Lung (tissue), 12 donors: ENCODE results near the gene MBIP. TPM values are rescaled to one million over a fixed set of nuclear protein-coding genes. Genes with fewer than 3 reads are reported as not detected.

Experiments used
- ATAC-seq: fragments of 200-7000 bp; cut with Tn5 transposase; one replicate; pipeline ENCODE4 v1.9.1; 2020; ENCODE audit warnings: moderate number of reproducible peaks; ENCODE audit not compliant: insufficient read depth, low FRiP score
- DNase-seq, 3 donors: peaks; one replicate each; pipeline ENCODE4 v3.0.0-alpha.2; 2013 to 2017
- H3K27ac ChIP-seq, 2 donors: one replicate each; pipeline ENCODE4 v1.5.1; 2013; ENCODE audit warnings: mild to moderate bottlenecking in 2 of 2, moderate library complexity in 2 of 2, control low read depth in 1 of 2, inconsistent platforms in 1 of 2, low read depth in 1 of 2, low read length in 1 of 2
- H3K27me3 ChIP-seq, 3 donors: one replicate each; pipeline ENCODE4 v1.5.1; 2013; ENCODE audit warnings: low read length in 2 of 3; ENCODE audit not compliant: control insufficient read depth in 3 of 3, insufficient read depth in 3 of 3
- H3K36me3 ChIP-seq, 4 donors: one replicate each; pipeline ENCODE4 v1.5.1; 2013; ENCODE audit warnings: low read length in 4 of 4, mild to moderate bottlenecking in 1 of 4, moderate library complexity in 1 of 4; ENCODE audit not compliant: control insufficient read depth in 4 of 4, insufficient read depth in 4 of 4
- H3K4me1 ChIP-seq, 5 donors: one replicate each; pipeline ENCODE4 v1.5.1; 2013; ENCODE audit warnings: low read length in 5 of 5, mild to moderate bottlenecking in 2 of 5, moderate library complexity in 1 of 5; ENCODE audit not compliant: control insufficient read depth in 5 of 5, insufficient read depth in 5 of 5
- H3K4me3 ChIP-seq: one replicate; pipeline ENCODE4 v1.5.1; 2013; ENCODE audit warnings: mild to moderate bottlenecking, control low read depth, moderate library complexity
- H3K9ac ChIP-seq, 2 donors: one replicate each; pipeline ENCODE4 v1.5.1; 2013; ENCODE audit warnings: low read length in 2 of 2, control low read depth in 1 of 2; ENCODE audit not compliant: insufficient read depth in 1 of 2
- H3K9me3 ChIP-seq, 4 donors: one replicate each; pipeline ENCODE4 v1.5.1; 2013; ENCODE audit warnings: low read length in 3 of 4, mild to moderate bottlenecking in 1 of 4, moderate library complexity in 1 of 4; ENCODE audit not compliant: control insufficient read depth in 4 of 4, insufficient read depth in 3 of 4
- CTCF ChIP-seq: IDR thresholded peaks from 2 replicates; pipeline ENCODE4 v1.5.1; 2012; ENCODE audit warnings: mild to moderate bottlenecking; ENCODE audit errors: control extremely low read depth, extremely low read depth
- WGBS, 2 donors: extraction: QIAGEN DNeasy Blood & Tissue Kit; methylation state at CpG; one replicate each; pipeline ENCODE4 v1.1.7; 2013; 5-methylcytosine and 5-hydroxymethylcytosine counted together
- polyA plus RNA-seq, 2 donors: library from polyadenylated mRNA; stranded (reverse); fragments of 200-250 nt; gene quantifications; one replicate each; pipeline ENCODE4 v1.2.1, GENCODE V29; 2013
- total RNA-seq, 2 donors: library from RNA; depleted of rRNA in 1 of 2; stranded (reverse); fragments of >200 nt in 1 of 2; gene quantifications; one replicate each; pipeline ENCODE4 v1.2.1, GENCODE V29; 2014 to 2021
- donor health status: control.
- donor health status: control.
- donor health status: Bipolar disorder and iron deficiency.
- donor health status: healthy.
- donor health status: DM: yes; HTN: yes; CAD: no.

Gene MBIP
- total and polyA plus RNA-seq, 4 donors = 32.5 to 484 (median 84.3) TPM

- Histone ChIP-seq H3K4me1 (no peaks in the 10 kb centered on the region), H3K4me3 (no peak overlapping the region), H3K27me3 (no peaks in the 10 kb centered on the region), H3K9ac (no peak overlapping the region), H3K9me3 (no peaks in the 10 kb centered on the region), H3K36me3 (peaks cover 5 to 26% (median 20%) of the 10 kb centered on the region in 4 donors), H3K27ac (no peak overlapping the region)
- WGBS, 2 donors = 90 to 94% methylated on average over 4 of the region's 4 CpGs
- DNase-seq (no peak), ATAC-seq (no peak)
- no peak for TF ChIP-seq CTCF
Observed at GRCh38 chr14:36294543-36294942, 25.9 kb downstream of the MBIP start.

- no peak for TF ChIP-seq CTCF
- Histone ChIP-seq H3K27ac (no peak overlapping the region), H3K27me3 (no peaks in the 10 kb centered on the region), H3K36me3 (peaks cover 5 to 21% (median 19%) of the 10 kb centered on the region in 4 donors), H3K9me3 (no peaks in the 10 kb centered on the region), H3K4me3 (no peak overlapping the region), H3K9ac (no peak overlapping the region), H3K4me1 (no peaks in the 10 kb centered on the region)
- DNase-seq (peak in 2 of 3 donors; percentile 15 to 54), ATAC-seq (peak; percentile 51)
- 0% methylated on average over 1 of the region's 1 CpG for WGBS, 2 donors
Observed at GRCh38 chr14:36293824-36294223, 26.6 kb downstream of the MBIP start.

GRCh38 chr14:36289954-36290353, 30.5 kb downstream of the MBIP start:
- Histone ChIP-seq H3K9ac (no peak overlapping the region), H3K9me3 (no peaks in the 10 kb centered on the region), H3K4me3 (no peak overlapping the region), H3K36me3 (no peaks in the 10 kb centered on the region), H3K4me1 (no peaks in the 10 kb centered on the region), H3K27me3 (no peaks in the 10 kb centered on the region), H3K27ac (no peak overlapping the region)
- WGBS, 2 donors = 97 to 100% methylated on average over 1 of the region's 1 CpG
- ATAC-seq (no peak), DNase-seq (no peak)
- no peak for TF ChIP-seq CTCF

GRCh38 chr14:36288496-36288895, 31.9 kb downstream of the MBIP start:
- WGBS, 2 donors = 42 to 48% methylated on average over 3 of the region's 3 CpGs
- no peaks in the 10 kb centered on the region for H3K27me3 ChIP-seq
- H3K4me1 ChIP-seq = no peaks in the 10 kb centered on the region
- no peak overlapping the region for H3K9ac ChIP-seq
- no peaks in the 10 kb centered on the region for H3K9me3 ChIP-seq
- DNase-seq (no peak), ATAC-seq (no peak)
- no peak overlapping the region for H3K4me3 ChIP-seq
- H3K27ac ChIP-seq = no peak overlapping the region
- H3K36me3 ChIP-seq = no peaks in the 10 kb centered on the region
- TF ChIP-seq CTCF = no peak
